ENCODE results near the gene ARMC9. TPM values are rescaled to one million over a fixed set of nuclear protein-coding genes. Genes with fewer than 3 reads are reported as not detected.

ARMC9 gene
- total RNA-seq, 4 donors from 2014 or later = 6.5 to 11.5 (median 9.3) TPM

- H3K27ac ChIP-seq = no peak overlapping the region
- H3K4me3 ChIP-seq = no peak overlapping the region
- no peaks in the 10 kb centered on the region for H3K27me3 ChIP-seq
- peaks cover 5% of the 10 kb centered on the region for H3K4me1 ChIP-seq
- H3K9me3 ChIP-seq = no peaks in the 10 kb centered on the region
- H3K36me3 ChIP-seq = peaks cover 67% of the 10 kb centered on the region
- no peak for TF ChIP-seq POLR2AphosphoS5 (IDR thresholded peaks at IDR 0.05)
- TF ChIP-seq CTCF (IDR thresholded peaks at IDR 0.05) = no peak
- no peak for TF ChIP-seq POLR2A (IDR thresholded peaks at IDR 0.05)
- no peak for TF ChIP-seq EP300 (IDR thresholded peaks at IDR 0.05)
- 85% methylated on average over 4 of the region's 4 CpGs for WGBS
- no peak for DNase-seq (ENCODE audit: low spot score in 2 of 2)
These were observed 29.8 kb upstream of the ARMC9 start for GRCh38 chr2:231168460-231169139.

GRCh38 chr2:231169488-231169887 is 28.9 kb upstream of the ARMC9 start:
- Histone ChIP-seq H3K4me1 (peaks cover 5% of the 10 kb centered on the region), H3K9me3 (no peaks in the 10 kb centered on the region), H3K36me3 (peaks cover 67% of the 10 kb centered on the region), H3K27ac (no peak overlapping the region), H3K4me3 (no peak overlapping the region), H3K27me3 (no peaks in the 10 kb centered on the region)
- no peak for TF ChIP-seq POLR2AphosphoS5 (IDR thresholded peaks at IDR 0.05)
- no peak for TF ChIP-seq EP300 (IDR thresholded peaks at IDR 0.05)
- no peak for TF ChIP-seq POLR2A (IDR thresholded peaks at IDR 0.05)
- no peak for TF ChIP-seq CTCF (IDR thresholded peaks at IDR 0.05)
- WGBS = 83% methylated on average over 3 of the region's 3 CpGs
- DNase-seq (ENCODE audit: low spot score in 2 of 2) = no peak

- Histone ChIP-seq H3K36me3 (peaks cover 67% of the 10 kb centered on the region), H3K4me1 (peaks cover 5% of the 10 kb centered on the region), H3K4me3 (no peak overlapping the region), H3K9me3 (no peaks in the 10 kb centered on the region), H3K27ac (no peak overlapping the region), H3K27me3 (no peaks in the 10 kb centered on the region)
- 71% methylated on average over 1 of the region's 1 CpG for WGBS
- no peak for TF ChIP-seq POLR2A (IDR thresholded peaks at IDR 0.05)
- no peak for TF ChIP-seq POLR2AphosphoS5 (IDR thresholded peaks at IDR 0.05)
- TF ChIP-seq EP300 (IDR thresholded peaks at IDR 0.05) = no peak
- TF ChIP-seq CTCF (IDR thresholded peaks at IDR 0.05) = no peak
- no peak for DNase-seq (ENCODE audit: low spot score in 2 of 2)
These were observed 28.4 kb upstream of the ARMC9 start for GRCh38 chr2:231170055-231170454.

GRCh38 chr2:231172025-231172424 is 26.4 kb upstream of the ARMC9 start:
- Histone ChIP-seq H3K36me3 (peaks cover 52% of the 10 kb centered on the region), H3K27me3 (no peaks in the 10 kb centered on the region), H3K9me3 (no peaks in the 10 kb centered on the region), H3K4me1 (peaks cover 5% of the 10 kb centered on the region), H3K27ac (no peak overlapping the region), H3K4me3 (no peak overlapping the region)
- no peak for DNase-seq (ENCODE audit: low spot score in 2 of 2)
- WGBS = 85% methylated on average over 3 of the region's 3 CpGs
- TF ChIP-seq CTCF (IDR thresholded peaks at IDR 0.05) (no peak), POLR2A (IDR thresholded peaks at IDR 0.05) (no peak), EP300 (IDR thresholded peaks at IDR 0.05) (no peak), POLR2AphosphoS5 (IDR thresholded peaks at IDR 0.05) (no peak)

GRCh38 chr2:231174211-231174651 is 24.2 kb upstream of the ARMC9 start:
- no peak overlapping the region for H3K4me3 ChIP-seq

More at GRCh38 chr2:231174211-231174651, 24.2 kb upstream of the ARMC9 start:
- Histone ChIP-seq H3K4me1 (peaks cover 5% of the 10 kb centered on the region), H3K36me3 (peaks cover 33% of the 10 kb centered on the region), H3K27me3 (no peaks in the 10 kb centered on the region), H3K27ac (no peak overlapping the region), H3K9me3 (no peaks in the 10 kb centered on the region)
- no peak for DNase-seq (ENCODE audit: low spot score in 2 of 2)
- WGBS = 36% methylated on average over 2 of the region's 2 CpGs
- TF ChIP-seq CTCF (IDR thresholded peaks at IDR 0.05) (no peak), POLR2A (IDR thresholded peaks at IDR 0.05) (no peak), POLR2AphosphoS5 (IDR thresholded peaks at IDR 0.05) (no peak), EP300 (IDR thresholded peaks at IDR 0.05) (no peak)

Data from suprapubic skin (tissue), 4 donors.